UCSD-AML1 (cell line): Measurements from ENCODE around the gene SCAANT1.

Source experiments
- DNase-seq: peaks from one replicate; lab custom pipeline; 2025; ENCODE audit not compliant: unreplicated experiment; lab: John Stamatoyannopoulos, UW

SCAANT1 gene

GRCh38 chr3:63905731-63906620 lies 6.2 kb downstream of the SCAANT1 start:
- no peak for DNase-seq

GRCh38 chr3:63900459-63900858 lies 11.7 kb downstream of the SCAANT1 start:
- no peak for DNase-seq

GRCh38 chr3:63900010-63900409 lies 12.2 kb downstream of the SCAANT1 start:
- no peak for DNase-seq

GRCh38 chr3:63896332-63897030 lies 15.7 kb downstream of the SCAANT1 start:
- DNase-seq: no peak

- DNase-seq: no peak
Observed at GRCh38 chr3:63895422-63896189, 16.6 kb downstream of the SCAANT1 start.

GRCh38 chr3:63892773-63893352 lies 19.3 kb downstream of the SCAANT1 start:
- no peak for DNase-seq

GRCh38 chr3:63891518-63891917 lies 20.7 kb downstream of the SCAANT1 start:
- no peak for DNase-seq

- no peak for DNase-seq
Observed at GRCh38 chr3:63886858-63887257, 25.3 kb downstream of the SCAANT1 start.

- DNase-seq: no peak
Observed at GRCh38 chr3:63880653-63881052, 31.5 kb downstream of the SCAANT1 start.

GRCh38 chr3:63878394-63879060 lies 33.7 kb downstream of the SCAANT1 start:
- no peak for DNase-seq

- no peak for DNase-seq
Observed at GRCh38 chr3:63877737-63878393, 34.3 kb downstream of the SCAANT1 start.

- DNase-seq: no peak
Observed at GRCh38 chr3:63876260-63876659, 35.9 kb downstream of the SCAANT1 start.

GRCh38 chr3:63875510-63875909 lies 36.7 kb downstream of the SCAANT1 start:
- DNase-seq: no peak

GRCh38 chr3:63874769-63875168 lies 37.4 kb downstream of the SCAANT1 start:
- DNase-seq: no peak

- DNase-seq: no peak
Observed at GRCh38 chr3:63872135-63872924, 39.9 kb downstream of the SCAANT1 start.

- DNase-seq: no peak
Observed at GRCh38 chr3:63870615-63871005, 41.6 kb downstream of the SCAANT1 start.

- DNase-seq: no peak
Observed at GRCh38 chr3:63869940-63870614, 42.1 kb downstream of the SCAANT1 start.

GRCh38 chr3:63867225-63867624 lies 45.0 kb downstream of the SCAANT1 start:
- no peak for DNase-seq

- no peak for DNase-seq
Observed at GRCh38 chr3:63864965-63865327, 47.2 kb downstream of the SCAANT1 start.
